NOMO-1 treated with dmso at 0.1 percent for 144 hours (cell line): ENCODE results near the gene LY6G6D.

ENCODE experiments used
- DNase-seq: peaks from one replicate; lab custom pipeline; 2025; ENCODE audit not compliant: unreplicated experiment; lab: John Stamatoyannopoulos, UW

The LY6G6D gene

GRCh38 chr6:31734247-31734820 lies 19.2 kb downstream of the LY6G6D start:
- no peak for DNase-seq

DNA sequence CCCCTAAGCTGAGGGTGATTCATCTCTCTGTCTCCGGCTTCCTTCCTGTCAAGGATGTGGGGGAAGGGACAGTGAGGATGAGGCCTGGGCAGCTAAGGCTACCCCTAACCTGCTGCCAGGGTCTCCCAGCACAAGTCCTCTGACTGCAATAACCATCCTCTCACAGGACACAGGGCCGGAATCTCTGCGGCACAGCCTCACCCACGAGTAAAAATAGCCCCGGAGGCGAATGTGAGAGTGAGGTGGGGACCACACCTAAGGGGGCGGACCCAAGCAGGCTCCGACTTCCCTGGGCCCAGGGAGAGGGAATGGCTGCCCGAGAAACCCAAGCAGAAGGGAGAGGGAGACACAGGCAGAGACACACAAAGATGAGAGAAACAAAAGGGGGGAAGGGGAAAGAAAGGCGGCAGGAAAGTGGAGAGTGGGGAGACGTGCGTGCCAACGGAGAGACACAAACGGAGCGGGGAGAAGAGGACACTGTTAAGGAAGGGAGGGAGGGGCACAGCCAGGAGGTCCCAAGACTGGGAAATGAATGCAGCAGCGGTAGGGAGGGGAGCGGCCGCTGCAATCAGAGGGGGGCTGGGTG lies 19.8 kb downstream of the LY6G6D start:
- peak; percentile 26 for DNase-seq

DNA sequence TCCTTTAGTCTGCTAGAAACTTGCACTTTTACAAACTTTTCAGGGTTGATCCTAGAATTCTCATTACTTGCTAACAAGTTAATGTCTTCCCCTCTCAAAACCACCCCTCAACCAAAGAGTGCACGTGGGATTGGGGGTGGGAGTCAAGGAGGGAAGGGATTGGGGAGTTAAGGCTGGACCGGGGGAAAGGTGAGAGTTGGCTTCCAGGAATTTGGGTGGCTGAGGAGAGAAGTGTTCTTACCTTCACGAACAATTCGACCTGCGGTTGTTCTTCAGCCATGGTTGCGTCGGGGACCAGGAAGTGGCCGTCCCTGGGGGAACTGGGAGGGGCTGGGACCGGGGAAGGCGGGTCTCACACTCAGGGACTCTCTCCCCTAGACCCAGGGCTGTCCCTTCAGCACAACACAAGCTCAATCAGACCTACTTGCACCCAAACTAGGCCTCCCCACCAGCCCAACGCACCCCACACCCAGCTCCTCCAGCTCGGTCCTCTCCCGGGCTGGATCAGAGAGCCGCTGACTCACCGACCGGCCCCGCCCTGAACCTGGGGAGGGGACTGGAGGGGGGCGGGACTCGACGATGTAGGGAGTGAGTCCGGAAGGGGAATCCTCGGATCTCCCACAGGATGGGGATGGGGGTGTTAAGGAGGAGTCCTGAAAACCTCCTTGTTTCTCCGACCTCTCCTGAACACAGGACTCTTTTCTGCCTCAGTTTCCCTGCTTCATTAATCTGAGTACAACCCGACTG lies 21.0 kb downstream of the LY6G6D start, which contains the start of gene CLIC1:
Gene CLIC1 (minus strand): TSS at position 510 of the 747 bp plus-strand sequence. CDS start 230 bp downstream, at position 280.
- peak; percentile 78 for DNase-seq

DNA sequence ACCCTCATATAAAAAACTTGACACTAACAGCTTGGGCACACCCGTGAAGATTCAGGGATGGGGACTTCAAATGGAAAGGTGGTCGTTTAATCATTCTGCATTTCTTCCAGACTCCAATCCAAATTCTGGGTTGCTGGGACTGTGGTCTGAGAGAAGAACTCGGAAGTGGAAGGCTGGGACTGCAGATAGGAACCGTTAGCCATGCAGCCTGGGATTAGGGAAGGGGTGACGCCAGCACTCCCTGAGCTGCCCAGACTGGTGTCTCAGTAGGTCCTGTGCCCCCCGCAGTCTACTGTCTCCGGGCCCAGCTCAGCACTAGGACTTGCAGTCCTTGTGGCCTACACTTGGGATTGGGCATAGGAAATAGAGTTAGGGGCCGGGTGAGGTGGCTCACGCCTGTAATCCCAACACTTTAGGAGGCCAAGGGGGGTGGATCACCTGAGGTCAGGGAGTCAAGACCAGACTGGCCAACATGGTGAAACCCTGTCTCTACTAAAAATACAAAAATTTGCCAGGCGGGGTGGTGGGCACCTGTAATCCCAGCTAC lies 21.7 kb downstream of the LY6G6D start:
- DNase-seq, result no peak

DNA sequence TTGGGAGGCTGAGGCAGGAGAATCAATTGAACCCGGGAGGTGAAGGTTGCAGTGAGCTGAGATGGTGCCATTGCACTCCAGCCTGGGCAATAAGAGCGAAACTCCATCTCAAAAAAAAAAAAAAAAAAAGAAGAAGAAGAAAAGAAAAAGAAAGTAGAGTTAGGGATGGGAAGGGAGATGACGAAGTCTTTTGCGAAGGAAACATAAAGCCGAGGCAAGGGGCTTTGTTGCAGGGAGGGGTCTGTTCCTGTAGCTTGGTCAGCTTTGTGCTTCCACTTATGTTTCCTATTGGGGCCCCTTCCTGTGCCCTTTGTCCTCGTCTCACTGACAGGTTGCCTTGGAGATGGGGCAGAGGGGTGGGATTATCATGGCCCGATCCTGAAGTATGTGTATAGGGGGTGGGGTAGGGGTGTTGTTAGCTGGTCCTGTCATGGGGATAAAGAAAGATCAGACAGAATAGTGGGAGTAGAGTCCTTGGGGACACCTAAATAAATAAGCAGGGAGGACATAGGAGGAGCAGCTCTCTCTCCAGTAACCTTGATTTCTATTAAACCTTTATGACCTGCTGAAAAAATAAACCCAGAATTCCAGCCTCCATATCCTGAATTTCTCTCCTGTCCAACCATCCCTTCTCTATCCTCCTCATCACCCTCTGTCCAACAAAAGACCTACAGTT lies 22.3 kb downstream of the LY6G6D start:
- DNase-seq, result peak; percentile 69

GRCh38 chr6:31737991-31738979 lies 23.1 kb downstream of the LY6G6D start:
- DNase-seq, result peak; percentile 99

DNA sequence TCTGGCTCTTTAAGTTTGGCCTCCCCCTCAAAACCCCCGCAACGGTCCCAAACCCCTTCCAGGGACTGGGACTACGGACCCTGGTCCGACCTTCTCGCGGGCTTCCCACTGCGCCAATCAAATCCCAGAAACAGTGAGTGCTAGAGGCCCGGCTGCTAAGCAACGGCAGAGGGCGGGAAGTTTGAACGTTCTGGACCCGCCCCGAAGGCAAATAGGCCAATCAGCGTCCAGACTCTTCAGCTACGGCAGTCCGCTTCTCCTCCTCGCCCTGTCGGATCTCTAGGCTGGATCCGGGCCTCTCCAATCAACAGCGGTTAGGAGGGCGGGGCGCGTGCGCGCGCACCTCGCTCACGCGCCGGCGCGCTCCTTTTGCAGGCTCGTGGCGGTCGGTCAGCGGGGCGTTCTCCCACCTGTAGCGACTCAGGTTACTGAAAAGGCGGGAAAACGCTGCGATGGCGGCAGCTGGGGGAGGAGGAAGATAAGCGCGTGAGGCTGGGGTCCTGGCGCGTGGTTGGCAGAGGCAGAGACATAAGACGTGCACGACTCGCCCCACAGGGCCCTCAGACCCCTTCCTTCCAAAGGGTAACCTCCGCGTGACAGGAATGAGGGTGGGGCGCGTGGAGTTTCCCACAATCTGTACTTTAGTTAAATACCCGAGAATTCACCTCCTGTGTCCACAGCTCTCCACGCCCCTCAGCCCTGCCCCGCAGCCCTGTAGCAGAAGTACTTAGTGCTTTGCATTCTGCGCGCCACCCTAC lies 24.7 kb downstream of the LY6G6D start, which contains the start of gene MSH5:
Gene MSH5 (plus strand): TSS at position 367 of the 758 bp plus-strand sequence. CDS start 462 bp downstream, outside the sequence.
- peak; percentile 99 for DNase-seq

- DNase-seq, result peak; percentile 53
These were observed 25.5 kb downstream of the LY6G6D start for GRCh38 chr6:31740397-31741223.

GRCh38 chr6:31741815-31742214 lies 26.7 kb downstream of the LY6G6D start:
- DNase-seq, result no peak

DNA sequence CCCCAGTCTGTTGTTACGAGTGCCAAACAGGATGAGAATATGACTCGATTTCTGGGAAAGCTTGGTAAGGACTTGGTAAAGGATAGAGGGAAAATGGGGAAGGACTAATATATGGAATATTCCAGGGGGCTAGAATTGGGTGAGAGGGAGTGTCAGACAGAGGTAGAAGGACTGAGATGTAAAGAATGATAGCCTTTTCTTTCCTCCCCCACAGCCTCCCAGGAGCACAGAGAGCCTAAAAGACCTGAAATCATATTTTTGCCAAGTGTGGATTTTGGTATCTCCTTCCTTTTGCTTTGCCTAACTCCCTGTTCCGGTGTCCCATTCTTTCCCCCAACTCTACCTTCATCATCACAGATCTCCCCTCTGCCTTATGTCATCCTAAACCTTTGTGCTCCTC lies 27.7 kb downstream of the LY6G6D start:
- DNase-seq, result no peak

DNA sequence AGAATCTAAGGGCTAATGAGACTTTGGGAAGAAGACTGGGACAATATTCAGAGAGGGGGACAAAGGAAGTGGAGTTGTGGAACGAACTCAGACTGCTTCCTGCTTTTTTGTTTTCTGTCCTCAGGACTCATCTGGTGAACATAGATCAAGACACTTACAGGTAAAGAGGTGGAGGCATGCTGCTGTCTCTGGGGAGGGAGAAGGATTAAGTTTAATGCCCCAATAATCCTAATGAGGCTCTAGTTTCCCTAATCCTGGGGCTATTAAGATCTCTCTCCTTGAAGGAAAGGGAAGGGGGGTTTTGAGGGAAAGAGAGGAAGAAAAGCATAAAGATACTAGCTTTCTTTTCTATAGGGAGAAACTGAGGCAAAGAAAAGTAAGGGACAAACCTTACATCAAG lies 29.3 kb downstream of the LY6G6D start:
- no peak for DNase-seq

DNA sequence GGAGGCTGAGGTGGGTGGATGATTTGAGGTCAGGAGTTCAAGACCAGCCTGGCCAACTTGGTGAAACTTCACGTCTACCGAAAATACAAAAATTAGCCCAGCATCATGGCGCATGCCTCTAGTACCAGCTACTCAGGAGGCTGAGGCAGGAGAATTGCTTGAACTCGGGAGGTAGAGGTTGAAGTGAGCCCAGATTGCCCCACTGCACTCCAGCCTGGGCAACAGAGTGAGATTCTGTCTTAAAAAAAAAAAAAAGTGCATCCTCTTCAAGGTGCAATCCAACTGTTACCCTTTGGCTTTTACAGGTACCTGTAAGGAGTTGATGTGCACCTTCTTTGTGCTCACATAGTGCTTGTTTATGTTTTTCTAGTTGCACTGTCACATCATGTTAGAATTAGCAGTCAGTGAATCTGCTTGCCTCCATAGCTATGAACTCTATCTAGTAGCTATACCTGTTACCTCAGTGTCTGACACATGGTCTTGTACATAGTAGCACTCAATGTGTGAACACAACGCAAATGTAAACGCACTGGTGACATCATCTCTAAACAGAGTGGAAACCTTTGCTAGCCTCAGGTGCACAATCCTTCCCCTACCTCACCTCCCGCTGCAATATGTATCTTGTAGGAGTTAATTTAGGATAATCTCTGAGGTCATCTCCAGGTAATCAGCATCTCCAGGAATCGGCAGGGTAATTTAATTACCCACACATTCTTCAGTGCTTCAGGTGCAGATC lies 34.3 kb downstream of the LY6G6D start:
- DNase-seq, result no peak

DNA sequence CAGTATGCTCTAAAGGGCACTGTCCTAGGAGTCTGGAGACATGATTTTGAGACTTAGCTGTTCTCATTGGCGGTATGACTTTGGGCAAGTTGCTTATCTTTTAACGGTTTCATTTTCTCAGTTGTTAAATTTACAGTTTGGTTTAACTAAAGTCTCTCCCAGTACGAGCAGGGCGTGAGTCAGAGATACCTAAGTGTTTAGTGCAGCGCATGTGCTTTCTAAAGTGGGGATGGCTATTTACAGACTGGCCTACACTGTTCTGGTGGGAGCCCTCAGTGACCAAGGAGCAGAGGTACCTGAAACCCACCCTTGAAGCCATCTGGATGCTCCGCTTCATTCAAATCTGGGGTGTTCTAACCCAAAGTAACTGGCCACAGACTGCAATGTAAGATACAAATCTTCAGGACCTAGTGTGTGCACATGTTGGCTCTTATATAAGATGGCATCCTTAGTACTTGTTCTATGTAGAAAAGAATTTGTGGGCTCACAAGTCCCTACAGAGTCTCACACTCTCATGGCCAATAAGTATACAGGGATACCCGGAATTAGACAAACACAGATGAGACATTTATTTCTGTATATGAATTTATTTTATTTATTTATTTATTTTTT lies 35.4 kb downstream of the LY6G6D start:
- no peak for DNase-seq

GRCh38 chr6:31752739-31753319 lies 37.7 kb downstream of the LY6G6D start:
- DNase-seq, result no peak

DNA sequence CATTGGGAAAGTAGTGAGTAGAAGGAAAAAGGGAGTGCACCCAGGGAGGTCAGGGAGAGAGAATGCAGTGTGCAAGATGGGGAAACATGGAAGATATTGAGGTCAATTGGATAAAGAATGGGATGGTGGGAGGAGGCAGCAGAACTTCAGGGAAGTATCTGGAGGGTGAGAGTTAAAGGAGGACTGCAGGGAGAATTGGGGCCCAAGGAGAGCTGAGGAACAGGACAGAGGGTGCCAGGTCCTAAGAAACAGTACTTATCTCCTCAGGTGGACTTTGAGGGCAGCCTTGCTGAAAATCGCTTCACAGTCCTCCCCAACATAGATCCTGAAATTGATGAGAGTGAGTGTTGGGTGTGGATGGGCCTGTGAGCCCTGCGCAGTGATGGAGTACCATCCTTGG lies 43.1 kb downstream of the LY6G6D start:
- DNase-seq, result no peak

GRCh38 chr6:31760790-31761189 lies 45.6 kb downstream of the LY6G6D start:
- no peak for DNase-seq

- DNase-seq, result no peak
These were observed 46.2 kb downstream of the LY6G6D start for GRCh38 chr6:31761343-31761742.
